Esophagus muscularis mucosa (tissue), 4 donors: ENCODE data around the gene PHF2. TPM values are rescaled to one million over a fixed set of nuclear protein-coding genes. Genes with fewer than 3 reads are reported as not detected.
A peak's percentile ranks its signal among the peaks of the same experiment; 100 is the strongest.

Experiments used
- DNase-seq: peaks from one replicate; pipeline ENCODE4 v3.0.0-alpha.2; 2017; ENCODE audit errors: extremely low spot score
- H3K27ac ChIP-seq, 4 donors: fragments of 200-600 bp; sonication (generic); replicated peaks in 1 of 4; 1 replicate in 3 of 4; 2 replicates in 1 of 4; pipeline ENCODE4 v1.5.1; 2016 to 2019; ENCODE audit warnings: mild to moderate bottlenecking in 1 of 4
- H3K27me3 ChIP-seq, 4 donors: fragments of 200-600 bp; sonication (generic); one replicate each; pipeline versions ENCODE4 v1.5.1 to v1.6.0; 2016 to 2019
- H3K36me3 ChIP-seq, 4 donors: fragments of 200-600 bp; sonication (generic); one replicate each; pipeline ENCODE4 v1.5.1; 2016 to 2019
- H3K4me1 ChIP-seq, 4 donors: fragments of 200-600 bp; sonication (generic); one replicate each; pipeline ENCODE4 v1.5.1; 2016 to 2019
- H3K4me3 ChIP-seq, 4 donors: fragments of 200-600 bp; sonication (generic); 1 replicate in 2 of 4; 2 replicates in 2 of 4; pipeline ENCODE4 v1.5.1; 2016 to 2019; ENCODE audit warnings: mild to moderate bottlenecking in 4 of 4, moderate library complexity in 1 of 4
- H3K9me3 ChIP-seq, 4 donors: fragments of 200-600 bp; sonication (generic); 1 replicate in 3 of 4; 2 replicates in 1 of 4; pipeline ENCODE4 v1.5.1; 2016 to 2019
- EP300 ChIP-seq: sonication (generic); formaldehyde crosslinking; IDR thresholded peaks from one replicate; pipeline ENCODE4 v1.6.1; 2017; ENCODE audit warnings: antibody characterized with exemption
- POLR2A ChIP-seq: fragments of 450-650 bp; IDR thresholded peaks from one replicate; pipeline ENCODE4 v1.6.1; 2017; ENCODE audit warnings: antibody characterized with exemption, moderate library complexity, mild to moderate bottlenecking, low read depth
- POLR2AphosphoS5 ChIP-seq, 2 donors: sonication (generic); formaldehyde crosslinking; IDR thresholded peaks; one replicate each; pipeline ENCODE4 v1.6.1; 2017; ENCODE audit warnings: antibody characterized with exemption in 2 of 2
- WGBS: methylation state at CpG from one replicate; pipeline ENCODE4 v1.1.5; 2018; 5-methylcytosine and 5-hydroxymethylcytosine counted together
- intact Hi-C: fragments of 100-400 bp; cut with DNase I; formaldehyde crosslinking; loops from one replicate; pipeline ENCODE4 v1.15.1; 2023
- total RNA-seq, 4 donors: library from RNA; depleted of rRNA; stranded (reverse); fragments of >200 nt; gene quantifications; one replicate each; pipeline versions ENCODE4 v1.1.0 to v1.2.1, GENCODE V29; 2016
- TF ChIP-seq, protein P1 (sequence below), 3 experiments: fragments of 200-600 bp in 2 of 3; fragments of 450-650 bp in 1 of 3; sonication (generic) in 2 of 3; IDR thresholded peaks; one replicate each; pipeline ENCODE4 v1.5.1; 2017 to 2019; ENCODE audit warnings: antibody characterized with exemption in 3 of 3, mild to moderate bottlenecking in 2 of 3, moderate library complexity in 1 of 3

PHF2 gene
- total RNA-seq, 4 donors from 2014 or later: 35.7 to 53.5 (median 43.2) TPM

DNA sequence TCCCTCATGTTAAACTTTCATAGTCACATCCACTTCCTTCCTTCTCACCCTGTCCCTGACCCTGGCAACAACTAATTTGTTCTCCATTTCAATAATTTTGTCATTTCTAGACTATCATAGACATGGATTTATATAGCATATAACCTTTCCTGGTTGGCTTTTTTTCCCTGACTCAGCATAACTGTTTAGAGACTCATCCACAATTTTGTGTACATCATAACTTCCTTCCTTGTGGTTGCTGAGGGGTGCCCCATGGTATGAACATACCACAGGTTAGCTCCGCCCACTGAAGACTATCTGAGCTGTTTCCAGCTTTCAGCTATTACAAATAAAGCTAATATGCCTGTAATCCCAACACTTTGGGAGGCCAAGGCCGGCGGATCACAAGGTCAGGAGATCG, 137.3 kb downstream of the PHF2 start:
- H3K27me3 ChIP-seq: no peaks in the 10 kb centered on the region
- no peaks in the 10 kb centered on the region for H3K36me3 ChIP-seq
- TF ChIP-seq POLR2A (no peak), EP300 (no peak), POLR2AphosphoS5 (IDR thresholded peaks at IDR 0.05) (no peak)
- TF ChIP-seq, protein P1, sequence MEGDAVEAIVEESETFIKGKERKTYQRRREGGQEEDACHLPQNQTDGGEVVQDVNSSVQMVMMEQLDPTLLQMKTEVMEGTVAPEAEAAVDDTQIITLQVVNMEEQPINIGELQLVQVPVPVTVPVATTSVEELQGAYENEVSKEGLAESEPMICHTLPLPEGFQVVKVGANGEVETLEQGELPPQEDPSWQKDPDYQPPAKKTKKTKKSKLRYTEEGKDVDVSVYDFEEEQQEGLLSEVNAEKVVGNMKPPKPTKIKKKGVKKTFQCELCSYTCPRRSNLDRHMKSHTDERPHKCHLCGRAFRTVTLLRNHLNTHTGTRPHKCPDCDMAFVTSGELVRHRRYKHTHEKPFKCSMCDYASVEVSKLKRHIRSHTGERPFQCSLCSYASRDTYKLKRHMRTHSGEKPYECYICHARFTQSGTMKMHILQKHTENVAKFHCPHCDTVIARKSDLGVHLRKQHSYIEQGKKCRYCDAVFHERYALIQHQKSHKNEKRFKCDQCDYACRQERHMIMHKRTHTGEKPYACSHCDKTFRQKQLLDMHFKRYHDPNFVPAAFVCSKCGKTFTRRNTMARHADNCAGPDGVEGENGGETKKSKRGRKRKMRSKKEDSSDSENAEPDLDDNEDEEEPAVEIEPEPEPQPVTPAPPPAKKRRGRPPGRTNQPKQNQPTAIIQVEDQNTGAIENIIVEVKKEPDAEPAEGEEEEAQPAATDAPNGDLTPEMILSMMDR (IDR thresholded peaks at IDR 0.05): no peak
- H3K4me3 ChIP-seq: no peak overlapping the region
- intact Hi-C loops: no loop called here
- peaks cover 0 to 19% (median 5%) of the 10 kb centered on the region in 4 donors for H3K9me3 ChIP-seq
- WGBS: 89% methylated on average over 4 of the region's 4 CpGs
- H3K4me1 ChIP-seq: peaks cover 0 to 2% (median 0%) of the 10 kb centered on the region in 4 donors
- no peak overlapping the region for H3K27ac ChIP-seq
- DNase-seq: no peak

- H3K36me3 ChIP-seq: no peaks in the 10 kb centered on the region
- peaks cover 0 to 27% (median 12%) of the 10 kb centered on the region in 4 donors for H3K9me3 ChIP-seq
- WGBS: 88% methylated on average over 13 of the region's 13 CpGs
- DNase-seq: no peak
- TF ChIP-seq EP300 (no peak), POLR2AphosphoS5 (IDR thresholded peaks at IDR 0.05) (no peak), POLR2A (no peak)
- TF ChIP-seq, protein P1 (IDR thresholded peaks at IDR 0.05): no peak
- no peak overlapping the region for H3K27ac ChIP-seq
- H3K4me1 ChIP-seq: peaks cover 0 to 12% (median 0%) of the 10 kb centered on the region in 4 donors
- H3K4me3 ChIP-seq: no peak overlapping the region
- intact Hi-C loops: no loop called here
- H3K27me3 ChIP-seq: peaks cover 0 to 11% (median 0%) of the 10 kb centered on the region in 4 donors
Observed at GRCh38 chr9:93721417-93721965, 145.1 kb downstream of the PHF2 start.

- peaks cover 0 to 16% (median 9%) of the 10 kb centered on the region in 4 donors for H3K9me3 ChIP-seq
- H3K4me1 ChIP-seq: peaks cover 0 to 12% (median 0%) of the 10 kb centered on the region in 4 donors
- no peak overlapping the region for H3K4me3 ChIP-seq
- H3K27me3 ChIP-seq: peaks cover 0 to 36% (median 0%) of the 10 kb centered on the region in 4 donors
- TF ChIP-seq POLR2A (no peak), EP300 (no peak), POLR2AphosphoS5 (IDR thresholded peaks at IDR 0.05) (no peak)
- TF ChIP-seq, protein P1 (IDR thresholded peaks at IDR 0.05): no peak
- H3K36me3 ChIP-seq: no peaks in the 10 kb centered on the region
- peak; percentile 85 for DNase-seq
- no peak overlapping the region for H3K27ac ChIP-seq
- intact Hi-C loops: no loop called here
- 53% methylated on average over 4 of the region's 4 CpGs for WGBS
Observed at GRCh38 chr9:93724852-93725251, 148.5 kb downstream of the PHF2 start.

DNA sequence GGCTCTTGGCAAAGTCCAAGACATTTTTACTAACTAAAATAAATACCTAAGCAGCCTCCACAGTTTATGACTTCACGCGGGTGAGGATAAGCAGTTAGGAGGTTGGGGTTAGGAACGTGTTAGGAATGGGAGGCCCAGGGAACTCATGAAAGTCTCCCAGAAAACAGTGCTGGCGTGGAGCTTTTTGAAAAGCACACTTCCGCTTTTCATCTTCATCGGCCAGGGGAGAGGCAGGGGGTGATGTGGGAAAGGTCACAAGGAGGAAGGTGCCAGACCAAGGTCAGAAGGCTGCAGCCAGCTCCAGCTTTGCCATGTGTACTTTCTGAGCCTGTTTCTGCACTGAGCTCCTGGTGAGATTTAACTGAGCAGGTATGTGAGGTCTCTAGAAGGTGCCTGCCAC, 149.0 kb downstream of the PHF2 start:
- no peaks in the 10 kb centered on the region for H3K36me3 ChIP-seq
- H3K27me3 ChIP-seq: peaks cover 0 to 41% (median 0%) of the 10 kb centered on the region in 4 donors
- TF ChIP-seq POLR2AphosphoS5 (IDR thresholded peaks at IDR 0.05) (no peak), EP300 (no peak), POLR2A (no peak)
- TF ChIP-seq, protein P1 (IDR thresholded peaks at IDR 0.05): no peak
- H3K9me3 ChIP-seq: peaks cover 0 to 16% (median 9%) of the 10 kb centered on the region in 4 donors
- WGBS: 43% methylated on average over 6 of the region's 6 CpGs
- H3K4me1 ChIP-seq: peaks cover 0 to 14% (median 0%) of the 10 kb centered on the region in 4 donors
- intact Hi-C loops: no loop called here
- peak; percentile 79 for DNase-seq
- no peak overlapping the region for H3K27ac ChIP-seq
- no peak overlapping the region for H3K4me3 ChIP-seq

DNA sequence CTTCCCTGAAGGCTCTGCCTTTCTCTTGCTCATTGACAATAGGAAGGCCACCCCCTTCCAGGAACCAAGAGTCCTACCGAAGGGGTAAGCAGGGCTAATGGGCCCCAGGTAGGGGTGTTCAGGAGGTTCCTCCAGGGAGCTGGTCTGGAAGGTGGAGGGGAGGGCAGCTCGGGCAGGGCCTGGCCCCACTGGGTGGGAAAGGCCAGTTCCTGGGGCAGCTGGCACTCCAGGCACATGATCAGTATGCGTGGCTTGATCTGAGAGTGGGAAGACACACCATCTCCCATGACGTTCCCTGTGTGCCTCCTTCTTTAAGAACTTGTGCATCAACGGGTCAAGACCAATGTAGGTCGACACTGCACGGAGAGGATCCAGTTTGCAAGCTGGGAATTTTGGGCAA, 149.8 kb downstream of the PHF2 start:
- Histone ChIP-seq H3K4me3 (no peak overlapping the region), H3K9me3 (peaks cover 0 to 19% (median 9%) of the 10 kb centered on the region in 4 donors), H3K36me3 (no peaks in the 10 kb centered on the region), H3K4me1 (peaks cover 0 to 22% (median 0%) of the 10 kb centered on the region in 4 donors), H3K27me3 (peaks cover 0 to 49% (median 0%) of the 10 kb centered on the region in 4 donors), H3K27ac (no peak overlapping the region)
- TF ChIP-seq POLR2A (no peak), EP300 (no peak), POLR2AphosphoS5 (IDR thresholded peaks at IDR 0.05) (no peak)
- TF ChIP-seq, protein P1 (IDR thresholded peaks at IDR 0.05): no peak
- DNase-seq: no peak
- 100% methylated on average over 1 of the region's 7 CpGs for WGBS
- intact Hi-C loops: no loop called here
